Measurements from ENCODE around the gene AMOTL2.

The AMOTL2 gene

GRCh38 chr3:134397755-134398154 is 23.5 kb upstream of the AMOTL2 start:
- Histone ChIP-seq H3K27me3 (ENCODE audit: control insufficient read depth, insufficient read depth, low read length) (no peaks in the 10 kb centered on the region), H3K9ac (no peak overlapping the region), H2AFZ (no peak overlapping the region), H3K4me1 (no peaks in the 10 kb centered on the region), H3K4me2 (ENCODE audit: low read length) (no peak overlapping the region), H3K79me2 (no peaks in the 10 kb centered on the region), H3K9me3 (ENCODE audit: control insufficient read depth, low read length) (no peaks in the 10 kb centered on the region), H3K36me3 (ENCODE audit: control insufficient read depth, insufficient read depth, low read length) (no peaks in the 10 kb centered on the region), H3K4me3 (ENCODE audit: low read depth, low read length) (no peak overlapping the region), H3K27ac (no peak overlapping the region)
- TF ChIP-seq CTCF (IDR thresholded peaks at IDR 0.05), result no peak

DNA sequence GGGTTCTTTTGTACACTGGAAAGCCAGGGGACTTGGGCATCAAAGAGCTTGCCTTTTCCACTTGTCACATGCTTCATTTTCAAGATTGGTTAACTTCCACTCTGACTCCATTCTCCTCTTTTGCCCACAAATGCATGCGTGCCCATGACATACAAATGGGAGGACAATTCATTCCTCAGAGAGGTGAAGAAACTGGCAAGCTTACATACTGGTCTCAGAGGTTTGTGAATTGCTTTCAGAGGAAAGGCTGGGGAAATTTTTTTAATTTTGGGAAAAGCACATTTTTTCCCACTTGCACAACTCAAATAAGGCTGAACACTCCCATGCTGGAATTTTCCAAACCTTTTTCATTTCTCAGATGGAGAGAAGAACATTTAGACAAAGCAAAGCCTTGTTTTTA is 20.9 kb upstream of the AMOTL2 start:
- Histone ChIP-seq H3K9me3 (ENCODE audit: control insufficient read depth, low read length) (no peaks in the 10 kb centered on the region), H3K4me2 (ENCODE audit: low read length) (no peak overlapping the region), H3K79me2 (no peaks in the 10 kb centered on the region), H3K4me3 (ENCODE audit: low read depth, low read length) (no peak overlapping the region), H3K9ac (no peak overlapping the region), H3K4me1 (no peaks in the 10 kb centered on the region), H3K36me3 (ENCODE audit: control insufficient read depth, insufficient read depth, low read length) (no peaks in the 10 kb centered on the region), H3K27ac (no peak overlapping the region), H3K27me3 (ENCODE audit: control insufficient read depth, insufficient read depth, low read length) (no peaks in the 10 kb centered on the region), H2AFZ (no peak overlapping the region)
- TF ChIP-seq CTCF (IDR thresholded peaks at IDR 0.05), result no peak

GRCh38 chr3:134394380-134394779 is 20.1 kb upstream of the AMOTL2 start:
- no peak overlapping the region for H3K4me2 ChIP-seq (ENCODE audit: low read length)

DNA sequence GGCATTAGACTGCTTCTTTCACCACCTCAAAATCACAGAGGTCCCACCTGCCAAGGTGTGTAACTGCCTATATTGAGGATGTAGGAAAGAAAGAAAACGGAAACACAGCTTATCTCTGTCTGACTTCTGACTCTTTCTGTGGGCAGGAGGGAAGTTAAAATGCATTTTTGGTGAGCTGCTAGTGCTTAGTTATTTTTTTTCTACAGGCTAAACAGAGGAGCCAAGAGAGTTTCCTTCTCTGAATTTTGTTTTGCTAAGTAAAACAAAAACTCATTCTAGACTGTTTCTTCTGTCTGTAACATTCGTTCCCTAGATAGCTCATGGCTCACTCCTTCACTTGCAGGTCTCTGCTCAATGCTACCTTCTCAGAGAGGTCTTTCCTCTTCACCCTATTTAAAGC is 18.8 kb upstream of the AMOTL2 start:
- H3K9me3 ChIP-seq (ENCODE audit: control insufficient read depth, low read length), result no peaks in the 10 kb centered on the region
- no peaks in the 10 kb centered on the region for H3K4me1 ChIP-seq
- no peak overlapping the region for H3K4me2 ChIP-seq (ENCODE audit: low read length)
- no peaks in the 10 kb centered on the region for H3K79me2 ChIP-seq
- no peaks in the 10 kb centered on the region for H3K36me3 ChIP-seq (ENCODE audit: control insufficient read depth, insufficient read depth, low read length)
- H3K27me3 ChIP-seq (ENCODE audit: control insufficient read depth, insufficient read depth, low read length), result no peaks in the 10 kb centered on the region
- H3K4me3 ChIP-seq (ENCODE audit: low read depth, low read length), result no peak overlapping the region
- H3K27ac ChIP-seq, result no peak overlapping the region
- no peak overlapping the region for H2AFZ ChIP-seq
- TF ChIP-seq CTCF (IDR thresholded peaks at IDR 0.05), result no peak
- no peak overlapping the region for H3K9ac ChIP-seq

More at GRCh38 chr3:134394380-134394779, 20.1 kb upstream of the AMOTL2 start:
- Histone ChIP-seq H3K4me1 (no peaks in the 10 kb centered on the region), H2AFZ (no peak overlapping the region), H3K9ac (no peak overlapping the region), H3K9me3 (ENCODE audit: control insufficient read depth, low read length) (no peaks in the 10 kb centered on the region), H3K36me3 (ENCODE audit: control insufficient read depth, insufficient read depth, low read length) (no peaks in the 10 kb centered on the region), H3K27ac (no peak overlapping the region), H3K27me3 (ENCODE audit: control insufficient read depth, insufficient read depth, low read length) (no peaks in the 10 kb centered on the region), H3K79me2 (no peaks in the 10 kb centered on the region), H3K4me3 (ENCODE audit: low read depth, low read length) (no peak overlapping the region)
- TF ChIP-seq CTCF (IDR thresholded peaks at IDR 0.05), result no peak

DNA sequence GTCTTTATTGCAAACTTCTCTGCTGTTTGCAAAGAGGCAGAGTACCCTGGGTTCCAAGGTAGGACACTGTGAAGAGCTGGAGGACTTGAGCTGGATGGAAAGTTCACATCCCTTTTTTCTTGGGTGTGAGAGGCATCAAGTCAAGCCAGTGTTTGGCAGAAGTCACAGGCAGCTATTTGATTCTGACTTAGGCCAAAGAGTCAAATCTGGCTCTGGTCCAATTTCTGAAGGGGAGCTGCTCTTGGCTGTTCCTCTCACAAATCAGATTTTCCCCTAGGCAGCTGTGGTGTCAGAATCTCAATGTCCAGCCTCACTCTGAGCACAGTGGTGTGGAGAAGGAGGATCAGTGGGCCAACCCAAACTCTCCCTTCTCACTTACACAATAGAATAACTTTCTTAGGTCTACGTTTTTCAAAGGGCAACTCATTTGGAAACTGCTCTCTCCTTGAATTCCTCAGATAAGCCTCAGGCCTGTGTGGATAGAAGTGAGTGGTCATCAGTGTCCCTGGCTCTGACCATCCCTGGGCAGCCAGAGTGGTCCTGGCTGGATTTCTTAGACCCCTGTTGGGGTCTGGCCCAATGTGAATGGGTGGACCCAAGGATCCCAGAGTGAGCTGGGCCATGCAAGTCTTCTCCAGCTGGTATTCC is 18.2 kb upstream of the AMOTL2 start:
- no peak for TF ChIP-seq CTCF (IDR thresholded peaks at IDR 0.05)
- no peaks in the 10 kb centered on the region for H3K36me3 ChIP-seq (ENCODE audit: control insufficient read depth, insufficient read depth, low read length)
- no peaks in the 10 kb centered on the region for H3K9me3 ChIP-seq (ENCODE audit: control insufficient read depth, low read length)
- no peak overlapping the region for H2AFZ ChIP-seq
- H3K9ac ChIP-seq, result no peak overlapping the region
- H3K4me3 ChIP-seq (ENCODE audit: low read depth, low read length), result no peak overlapping the region
- no peaks in the 10 kb centered on the region for H3K79me2 ChIP-seq
- H3K4me2 ChIP-seq (ENCODE audit: low read length), result no peak overlapping the region
- H3K27me3 ChIP-seq (ENCODE audit: control insufficient read depth, insufficient read depth, low read length), result no peaks in the 10 kb centered on the region
- no peak overlapping the region for H3K27ac ChIP-seq
- H3K4me1 ChIP-seq, result no peaks in the 10 kb centered on the region
